PC-3 (cell line): ENCODE data around the gene RGS7BP.

ENCODE experiments used
- EZH2 ChIP-seq: fragments of 300-600 bp; sonication (generic); IDR thresholded peaks from one replicate; pipeline ENCODE4 v1.6.1; 2017; ENCODE audit warnings: antibody characterized with exemption, mild to moderate bottlenecking, low read length; ENCODE audit not compliant: unreplicated experiment
- EZH2phosphoT487 ChIP-seq: fragments of 300-600 bp; sonication (generic); IDR thresholded peaks from 2 replicates; pipeline ENCODE4 v1.6.1; 2018; ENCODE audit warnings: mild to moderate bottlenecking, antibody characterized with exemption, low read length, borderline replicate concordance
- TF ChIP-seq, protein P1 (sequence below): fragments of 300-600 bp; sonication (generic); conservative IDR thresholded peaks from 2 replicates; pipeline ENCODE4 v1.5.1; 2017; ENCODE audit warnings: antibody characterized with exemption, low read depth, mild to moderate bottlenecking, low read length

GRCh38 chr5:64659289-64659688 is 153.5 kb downstream of the RGS7BP start:
- TF ChIP-seq, protein P1, sequence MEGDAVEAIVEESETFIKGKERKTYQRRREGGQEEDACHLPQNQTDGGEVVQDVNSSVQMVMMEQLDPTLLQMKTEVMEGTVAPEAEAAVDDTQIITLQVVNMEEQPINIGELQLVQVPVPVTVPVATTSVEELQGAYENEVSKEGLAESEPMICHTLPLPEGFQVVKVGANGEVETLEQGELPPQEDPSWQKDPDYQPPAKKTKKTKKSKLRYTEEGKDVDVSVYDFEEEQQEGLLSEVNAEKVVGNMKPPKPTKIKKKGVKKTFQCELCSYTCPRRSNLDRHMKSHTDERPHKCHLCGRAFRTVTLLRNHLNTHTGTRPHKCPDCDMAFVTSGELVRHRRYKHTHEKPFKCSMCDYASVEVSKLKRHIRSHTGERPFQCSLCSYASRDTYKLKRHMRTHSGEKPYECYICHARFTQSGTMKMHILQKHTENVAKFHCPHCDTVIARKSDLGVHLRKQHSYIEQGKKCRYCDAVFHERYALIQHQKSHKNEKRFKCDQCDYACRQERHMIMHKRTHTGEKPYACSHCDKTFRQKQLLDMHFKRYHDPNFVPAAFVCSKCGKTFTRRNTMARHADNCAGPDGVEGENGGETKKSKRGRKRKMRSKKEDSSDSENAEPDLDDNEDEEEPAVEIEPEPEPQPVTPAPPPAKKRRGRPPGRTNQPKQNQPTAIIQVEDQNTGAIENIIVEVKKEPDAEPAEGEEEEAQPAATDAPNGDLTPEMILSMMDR = no peak
- TF ChIP-seq EZH2 (no peak), EZH2phosphoT487 (no peak)
